Erythroblast (primary cell): ENCODE measurements around the gene AURKAIP1.
A peak's percentile ranks its signal among the peaks of the same experiment; 100 is the strongest.

Source experiments
- DNase-seq, 2 experiments: peaks; one replicate each; lab custom pipeline; 2025; lab: John Stamatoyannopoulos, UW
- GATA1 ChIP-seq: IDR thresholded peaks from 2 replicates; pipeline ENCODE4 v1.6.1; 2011; ENCODE audit warnings: low read depth, mild to moderate bottlenecking, control low read depth, low read length, moderate library complexity
- POLR2A ChIP-seq: IDR thresholded peaks from 2 replicates; pipeline ENCODE4 v1.6.1; 2011; ENCODE audit warnings: mild to moderate bottlenecking, low read length

The AURKAIP1 gene

DNA sequence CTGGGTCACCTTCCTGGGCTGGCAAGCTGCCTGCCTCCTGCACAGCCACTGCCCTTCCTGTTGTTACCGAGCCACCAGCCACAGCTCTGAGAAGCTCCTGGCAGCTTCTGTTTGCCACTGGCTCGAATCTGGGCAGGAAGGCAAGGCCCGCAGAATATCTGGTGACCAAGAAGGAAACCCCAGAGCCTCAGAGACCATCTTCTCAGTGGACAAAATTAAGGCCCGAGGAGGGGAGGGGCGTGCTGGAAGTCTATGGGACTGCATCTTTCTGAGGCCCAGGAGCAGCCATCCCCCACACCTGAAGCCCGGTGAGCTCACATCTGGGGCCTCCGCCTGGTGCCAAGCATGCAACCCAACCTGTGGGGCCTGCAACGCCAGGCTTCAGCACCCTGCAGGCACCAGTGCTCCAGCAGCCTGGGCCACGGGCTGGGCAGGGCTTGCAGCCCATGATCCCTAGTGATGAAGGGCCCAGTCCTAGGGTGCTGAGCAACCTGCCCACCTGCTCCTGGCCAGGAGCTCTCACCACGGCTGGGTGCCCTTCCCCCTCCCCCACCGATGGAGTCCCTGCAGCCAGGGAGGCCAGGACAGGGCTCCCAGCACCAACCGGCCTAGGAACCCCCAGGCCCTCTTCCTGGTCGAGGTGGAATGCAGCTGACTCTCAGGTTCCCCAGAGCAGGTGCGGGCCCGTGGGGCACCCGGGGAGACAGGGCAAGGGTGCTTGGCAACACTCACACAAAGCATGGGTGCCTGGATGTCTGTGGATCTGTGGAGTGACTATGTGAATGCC is 49.5 kb downstream of the AURKAIP1 start:
- TF ChIP-seq POLR2A (no peak), GATA1 (no peak)
- DNase-seq = no peak

DNA sequence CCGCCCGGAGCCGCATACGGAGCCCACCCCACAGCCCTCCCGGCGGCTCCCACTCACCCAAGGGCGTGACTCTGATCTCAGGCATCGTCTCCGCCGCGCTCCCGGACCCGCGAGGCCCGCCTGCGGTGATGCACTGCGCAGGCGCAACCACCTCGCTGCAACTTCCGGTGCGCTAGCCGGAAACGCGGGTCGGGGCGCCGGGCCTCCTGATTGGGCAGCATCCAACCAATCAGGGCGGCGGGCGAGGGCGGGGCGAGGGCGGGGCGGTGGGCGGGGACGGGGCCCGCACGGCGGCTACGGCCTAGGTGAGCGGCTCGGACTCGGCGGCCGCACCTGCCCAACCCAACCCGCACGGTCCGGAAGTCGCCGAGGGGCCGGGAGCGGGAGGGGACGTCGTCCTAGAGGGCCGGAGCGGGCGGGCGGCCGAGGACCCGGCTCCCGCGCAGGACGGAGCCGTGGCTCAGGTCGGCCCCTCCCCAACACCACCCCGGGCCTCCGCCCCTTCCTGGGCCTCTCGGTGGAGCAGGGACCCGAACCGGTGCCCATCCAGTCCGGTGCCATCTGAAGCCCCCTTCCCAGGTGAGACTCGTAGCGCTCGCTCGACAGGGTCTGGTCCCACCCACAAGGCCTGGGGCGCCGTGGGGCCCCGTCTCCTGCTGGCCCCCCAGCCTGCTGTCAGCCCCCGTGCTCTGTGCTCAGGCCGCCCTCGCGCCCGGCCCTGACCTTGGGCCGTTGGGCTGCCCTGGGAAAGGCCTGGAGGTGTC is 50.3 kb downstream of the AURKAIP1 start, which contains the start of the genes CPTP and INTS11:
Gene CPTP (plus strand): TSS at position 279 of the 764 bp plus-strand sequence. CDS start 2,109 bp downstream, outside the sequence.
Gene INTS11 (minus strand): TSS at position 137 of the 764 bp plus-strand sequence. CDS start 52 bp downstream, at position 85.
- TF ChIP-seq POLR2A (peak; percentile 68), GATA1 (no peak)
- peak; percentile 95 to 98 for DNase-seq

DNA sequence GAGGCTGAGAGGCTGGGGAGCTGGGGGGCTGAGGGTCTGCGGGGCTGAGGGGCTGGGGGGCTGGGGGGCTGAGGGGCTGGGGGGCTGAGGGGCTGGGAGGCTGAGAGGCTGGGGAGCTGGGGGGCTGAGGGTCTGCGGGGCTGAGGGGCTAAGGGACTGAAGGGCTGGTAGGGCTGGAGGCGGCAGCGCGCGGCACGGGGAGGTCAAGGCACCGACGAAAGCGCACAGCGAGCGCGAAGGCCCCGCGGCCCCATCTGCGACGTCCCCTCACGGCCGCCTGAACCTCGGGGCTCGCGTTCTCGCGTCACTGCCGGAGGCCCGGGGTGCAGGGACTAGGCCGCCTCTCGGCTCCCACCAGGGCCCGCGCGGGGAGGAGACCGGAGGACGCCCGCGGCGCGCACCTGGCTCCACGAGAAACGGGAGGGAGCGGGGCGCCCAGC is 50.9 kb downstream of the AURKAIP1 start:
- no peak for TF ChIP-seq POLR2A
- no peak for TF ChIP-seq GATA1
- no peak for DNase-seq
